Measurements from ENCODE around the gene ZMYM5. TPM values are rescaled to one million over a fixed set of nuclear protein-coding genes. Genes with fewer than 3 reads are reported as not detected.

ZMYM5 gene
- total and polyA plus RNA-seq, 2 of the 8 experiments (the other 6 are each of a cell fraction or from before 2014, with no cell fraction given), result 4.9 to 7.9 TPM

GRCh38 chr13:19822673-19823072, 40.8 kb downstream of the ZMYM5 start (continued):
- no peak for TF ChIP-seq CHD7 (IDR thresholded peaks at IDR 0.05; ENCODE audit: insufficient replicate concordance, low read length)
- no peak for TF ChIP-seq SIRT6 (IDR thresholded peaks at IDR 0.05; ENCODE audit: low read length)

Measured in H1 (cell line).